NCI-H2029 (cell line): Measurements from ENCODE around the gene TSFM.

Experiments used
- DNase-seq: peaks from one replicate; lab custom pipeline; 2025; lab: John Stamatoyannopoulos, UW

TSFM gene

DNA sequence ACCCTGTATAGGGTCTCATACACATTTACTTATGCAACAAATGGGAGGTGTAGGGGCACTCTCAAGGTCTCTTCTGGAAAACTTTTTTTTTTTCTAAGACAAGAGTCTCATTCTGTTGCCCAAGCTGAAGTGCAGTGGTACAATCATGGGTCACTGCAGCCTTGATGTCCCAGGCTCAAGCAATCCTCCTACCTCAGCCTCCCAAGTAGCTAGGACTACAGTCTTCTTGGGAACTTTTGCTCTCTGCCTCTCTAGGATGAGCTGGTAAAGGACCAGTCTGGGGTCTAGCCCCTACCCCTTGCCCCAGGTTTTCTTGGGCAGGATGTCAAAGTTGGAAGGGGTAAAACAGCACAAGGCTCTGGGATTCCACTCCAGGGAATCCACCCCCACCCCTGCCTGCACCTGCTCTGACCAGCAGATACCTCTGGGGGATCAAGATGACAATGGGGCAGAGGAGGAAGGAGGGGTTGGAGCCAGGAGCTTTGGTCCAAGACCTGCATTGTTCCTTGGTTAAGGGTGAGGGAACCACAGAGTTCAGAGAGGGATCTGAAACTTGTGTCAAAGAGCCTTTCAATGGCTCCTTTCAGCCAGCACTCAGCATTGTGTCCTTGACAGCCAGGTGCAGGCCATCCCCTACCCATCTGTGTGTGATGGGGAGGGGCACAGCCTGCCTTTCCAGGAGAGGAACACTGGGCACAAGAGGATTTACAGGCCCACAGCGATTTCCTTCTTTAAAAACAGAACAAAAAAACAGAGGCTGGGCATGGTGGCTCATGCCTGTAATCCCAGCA lies 51.7 kb downstream of the TSFM start:
- no peak for DNase-seq

- DNase-seq = no peak
Measured at GRCh38 chr12:57835366-57836288, 53.0 kb downstream of the TSFM start.

GRCh38 chr12:57836442-57837375 lies 54.1 kb downstream of the TSFM start:
- peak; percentile 89 for DNase-seq

GRCh38 chr12:57837864-57838562 lies 55.4 kb downstream of the TSFM start:
- DNase-seq = peak; percentile 87

DNA sequence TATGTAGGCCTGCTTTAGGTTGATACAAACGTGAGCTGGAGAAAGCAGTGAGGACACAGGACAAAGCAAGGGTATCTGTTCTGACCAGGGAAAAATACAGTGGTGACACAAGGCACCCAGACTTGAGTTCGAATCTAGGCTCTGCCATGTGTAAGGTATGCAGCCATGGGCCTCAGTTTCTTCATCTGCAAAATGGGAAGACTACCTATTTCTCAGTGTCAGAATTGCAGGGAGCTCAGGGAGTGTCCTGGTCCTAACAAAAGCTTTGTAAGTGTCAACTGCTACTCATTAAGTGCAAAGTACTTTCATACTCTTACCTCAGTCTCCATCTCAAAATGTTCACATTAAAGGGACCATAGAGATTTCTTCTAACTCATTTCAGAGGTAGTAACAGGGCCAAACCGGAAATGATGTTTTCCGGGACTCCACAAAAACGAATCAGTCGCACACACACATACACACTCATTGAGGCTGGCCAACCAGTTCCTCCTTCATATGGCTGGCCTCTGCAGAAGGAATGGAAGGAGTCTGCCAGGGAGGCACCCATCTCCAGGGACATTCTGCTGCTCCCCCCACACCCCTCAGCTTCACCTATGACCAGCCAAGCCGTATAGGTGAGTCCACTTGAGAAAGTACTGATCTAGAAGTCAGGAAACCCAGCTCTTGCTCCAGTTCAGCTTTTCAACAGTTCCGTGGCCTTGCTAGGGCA lies 56.2 kb downstream of the TSFM start:
- DNase-seq = no peak

- no peak for DNase-seq
Measured at GRCh38 chr12:57839996-57840395, 57.4 kb downstream of the TSFM start.

- peak; percentile 70 for DNase-seq
Measured at GRCh38 chr12:57840726-57841125, 58.1 kb downstream of the TSFM start.

GRCh38 chr12:57841445-57841844 lies 58.9 kb downstream of the TSFM start:
- no peak for DNase-seq

DNA sequence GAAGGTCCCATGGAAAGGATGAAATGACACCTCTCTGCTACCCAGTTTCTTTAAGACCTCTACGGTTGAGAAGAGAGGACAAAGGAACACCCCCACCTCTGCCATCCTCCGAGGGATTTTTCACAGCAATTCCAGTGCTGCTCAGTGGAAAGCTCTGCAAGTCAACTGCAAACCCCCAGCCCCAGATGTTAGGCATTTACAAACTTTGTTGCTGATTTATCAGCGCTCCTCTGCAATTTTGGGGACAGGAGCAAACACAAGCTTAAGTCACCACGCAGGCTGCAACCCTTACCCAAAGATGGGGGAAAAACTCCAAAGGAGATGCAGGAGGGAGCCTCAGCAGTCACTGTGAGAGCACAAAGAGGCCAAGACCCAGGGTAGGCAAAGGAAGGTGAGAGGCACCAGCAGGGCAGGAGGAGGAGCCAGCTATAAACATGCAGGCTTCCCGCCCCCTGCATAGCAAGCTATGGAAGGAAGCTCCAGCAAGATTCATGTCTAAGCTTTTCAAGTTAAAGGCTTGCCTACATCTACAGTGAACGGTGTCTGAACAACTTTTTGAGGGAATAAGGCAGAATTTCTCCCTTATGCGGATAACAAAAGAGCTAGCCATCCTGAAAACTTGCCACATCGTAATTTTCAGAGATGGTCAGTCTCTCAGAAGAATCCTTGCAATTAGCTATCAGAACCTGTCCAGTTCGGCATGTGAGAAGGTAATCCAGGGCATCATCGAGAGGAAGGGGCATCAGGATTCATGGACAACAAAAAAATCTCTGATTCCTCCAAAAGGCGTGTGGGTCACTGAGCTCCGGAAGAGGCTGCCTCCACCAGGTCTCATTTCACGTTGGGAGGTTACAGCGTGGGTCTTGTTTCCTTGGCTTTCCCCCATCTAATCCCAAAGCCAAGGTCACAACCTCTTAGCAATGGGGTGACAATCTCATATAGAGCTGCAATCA lies 60.0 kb downstream of the TSFM start:
- DNase-seq = no peak

DNA sequence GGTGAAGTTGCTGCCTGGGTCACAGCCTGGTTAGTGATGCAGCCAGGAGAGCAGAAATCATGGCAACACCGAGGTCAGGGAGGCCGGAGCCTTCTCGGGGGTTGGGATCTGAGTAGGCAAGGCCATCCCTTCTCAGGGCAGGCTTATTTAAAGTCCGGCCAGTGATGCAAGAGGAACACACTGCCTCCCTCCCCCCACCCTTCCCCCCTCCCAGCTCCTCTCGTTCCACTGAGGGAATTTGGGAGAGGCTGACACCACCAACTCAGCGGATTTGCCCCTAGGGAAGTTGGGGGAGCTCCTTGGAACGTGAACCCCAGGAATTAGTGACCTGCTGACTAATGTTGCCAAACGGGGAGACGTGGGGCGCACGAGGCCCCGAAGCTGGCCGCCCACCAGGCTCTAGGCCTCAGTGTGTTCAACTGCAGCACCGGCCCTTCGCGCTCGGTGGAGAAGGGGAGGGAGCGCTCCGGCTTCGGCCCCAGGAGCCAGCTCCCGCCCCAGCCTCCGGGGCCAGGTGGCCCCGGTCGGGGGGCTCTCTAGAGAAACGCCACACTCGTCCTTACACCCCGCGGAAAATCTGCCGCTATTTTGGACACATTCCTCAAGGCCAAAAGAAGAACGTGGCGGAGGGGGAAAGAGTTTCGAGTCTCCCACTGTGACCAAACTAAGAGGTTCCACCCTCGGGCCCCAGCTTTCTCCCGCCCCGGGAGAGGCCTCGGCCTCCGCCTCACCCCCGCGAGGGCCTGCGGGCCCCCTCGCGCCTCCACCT lies 62.3 kb downstream of the TSFM start:
- DNase-seq = no peak

GRCh38 chr12:57845478-57846284 lies 63.1 kb downstream of the TSFM start:
- DNase-seq = peak; percentile 44

DNA sequence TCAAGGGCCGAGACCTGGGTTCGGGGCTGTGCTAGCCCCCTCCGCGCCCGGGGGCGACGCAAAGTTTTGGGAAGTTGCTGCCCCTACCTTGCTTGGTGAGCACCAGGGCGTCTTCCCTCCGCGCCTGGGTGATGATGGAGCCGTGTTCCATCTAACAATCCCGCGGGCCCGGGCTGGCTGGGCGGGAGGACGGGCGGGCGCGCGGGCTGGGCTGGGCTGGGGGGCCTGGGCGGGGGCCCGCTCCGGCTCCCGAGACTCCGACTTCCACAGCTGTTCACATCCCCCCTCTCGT lies 63.6 kb downstream of the TSFM start:
- DNase-seq = no peak

GRCh38 chr12:57846577-57847319 lies 64.2 kb downstream of the TSFM start, which contains the start of gene CTDSP2:
CTDSP2 (minus strand) TSS chr12:57846729; CDS start chr12:57846435, 294 bp downstream.
- peak; percentile 98 for DNase-seq
